Endothelial cell of hepatic sinusoid (primary cell): Measurements from ENCODE around the gene KIFAP3.
"Not testable (repeated sequence)": the region's sequence is repeated elsewhere in the genome, so short reads cannot be mapped to it uniquely, and the experiment has no call there.

ENCODE experiments used
- in situ Hi-C: cut with HindIII; loops from 2 replicates; pipeline ENCODE4 v1.10.0; 2017; ENCODE audit warnings: low sequenced_read_pairs

KIFAP3 gene

GRCh38 chr1:169928438-169929209 is 145.9 kb downstream of the KIFAP3 start:
- in situ Hi-C loops: no loop called here

DNA sequence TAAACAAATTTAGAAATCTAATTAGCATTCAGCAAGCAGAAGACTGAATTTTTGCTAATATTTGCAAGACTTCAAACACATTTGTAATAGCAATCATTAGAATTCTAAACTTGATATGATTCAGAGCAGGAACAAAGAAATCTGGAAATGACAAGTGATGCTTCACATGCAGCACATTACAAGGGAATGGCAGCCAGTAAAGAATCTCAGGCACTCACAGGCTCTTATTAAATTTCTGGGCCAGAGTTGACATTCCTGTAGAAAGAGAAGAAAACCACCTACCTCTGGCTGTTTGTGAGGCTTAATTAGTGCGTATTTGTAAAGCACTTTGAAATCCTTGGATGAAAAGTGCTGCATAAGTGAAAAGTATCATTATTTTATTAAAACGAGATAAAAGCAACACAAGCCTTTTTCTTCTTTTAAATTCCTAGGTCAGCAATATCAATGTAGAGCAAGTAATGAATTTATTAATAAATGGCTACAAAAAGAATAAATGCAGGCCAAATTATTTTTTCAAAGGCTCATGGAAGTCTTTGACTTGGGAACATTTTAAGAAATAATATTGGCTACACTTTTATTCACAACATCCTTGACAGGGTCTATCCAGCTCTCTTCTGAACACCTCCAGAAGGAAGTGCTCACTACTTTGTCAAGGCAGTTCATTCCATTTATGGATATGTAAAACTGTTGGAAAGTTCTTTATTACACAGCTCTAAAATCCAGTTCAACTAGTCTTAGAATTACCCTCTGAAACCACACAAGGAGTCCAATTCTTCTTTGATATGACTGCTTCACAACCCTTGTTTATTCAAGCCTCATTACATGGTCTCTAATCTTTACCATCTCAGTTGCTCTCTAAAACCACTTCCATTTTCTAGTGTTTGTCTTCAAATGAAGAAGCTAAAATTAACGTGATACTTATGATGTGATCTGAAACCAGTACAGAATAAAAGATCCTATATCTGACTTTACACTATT is 148.7 kb downstream of the KIFAP3 start:
- in situ Hi-C loops: no loop called here

DNA sequence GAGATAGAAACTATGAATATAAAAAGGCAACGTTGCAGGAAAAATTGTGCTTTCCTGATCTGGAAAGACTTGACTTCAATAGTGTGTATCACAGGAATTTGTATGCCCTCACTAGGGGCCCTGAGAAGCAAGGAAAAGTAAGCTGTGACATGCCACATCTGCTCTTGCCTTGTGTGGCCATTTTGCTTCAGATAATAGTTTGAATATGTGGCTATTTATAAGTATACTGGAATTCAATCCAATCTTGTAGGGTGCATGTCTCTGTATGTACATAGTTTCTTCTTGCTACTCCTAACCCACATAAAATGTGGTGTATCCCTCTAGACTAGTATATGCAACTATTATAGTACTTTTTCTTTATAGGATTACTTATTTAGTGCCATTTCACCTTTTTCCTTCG is 149.7 kb downstream of the KIFAP3 start:
- in situ Hi-C loops: no loop called here

- in situ Hi-C loops: no loop called here
Measured at GRCh38 chr1:169924063-169924462, 150.4 kb downstream of the KIFAP3 start.

- in situ Hi-C loops: no loop called here
Measured at GRCh38 chr1:169921080-169921479, 153.4 kb downstream of the KIFAP3 start.

DNA sequence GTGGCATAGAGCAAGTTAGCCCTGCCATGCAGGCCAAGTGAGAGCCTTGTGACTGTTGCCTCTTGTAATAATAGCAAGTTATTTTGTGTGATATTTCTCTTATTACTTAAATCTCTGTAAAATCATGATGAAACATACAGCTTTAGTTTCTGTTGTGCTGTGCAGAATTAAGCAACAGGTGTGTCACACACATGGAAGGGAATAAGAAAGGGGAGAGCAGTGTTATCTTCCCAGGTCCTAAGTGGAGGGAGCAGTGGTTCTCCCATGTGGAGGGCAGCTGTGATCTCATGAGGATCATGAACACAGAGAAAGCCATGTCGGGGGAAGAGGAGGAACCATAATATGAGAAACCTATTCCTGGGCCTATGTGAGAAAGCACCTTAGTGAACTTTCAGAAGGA is 155.6 kb downstream of the KIFAP3 start:
- in situ Hi-C loops: no loop called here

DNA sequence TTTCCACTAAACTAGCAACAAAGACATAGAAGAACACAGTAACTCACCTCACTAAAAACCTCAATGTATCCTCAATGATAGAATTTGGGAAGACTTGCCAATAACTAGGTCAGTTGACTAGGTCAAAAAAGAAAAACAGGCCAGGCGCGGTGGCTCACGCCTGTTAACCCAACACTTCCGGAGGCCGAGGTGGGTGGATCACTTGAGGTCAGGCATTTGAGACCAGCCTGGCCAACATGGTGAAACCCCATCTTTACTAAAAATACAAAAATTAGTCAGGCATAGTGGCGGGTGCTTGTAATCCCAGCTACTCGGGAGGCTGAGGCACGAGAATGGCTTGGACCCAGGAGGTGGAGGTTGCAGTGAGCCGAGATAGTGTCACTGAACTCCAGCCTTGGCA is 156.3 kb downstream of the KIFAP3 start:
- in situ Hi-C loops: not testable (repeated sequence)

GRCh38 chr1:169915150-169915549 is 159.3 kb downstream of the KIFAP3 start:
- in situ Hi-C loops: no loop called here

- in situ Hi-C loops: no loop called here
Measured at GRCh38 chr1:169914531-169914930, 160.0 kb downstream of the KIFAP3 start.

DNA sequence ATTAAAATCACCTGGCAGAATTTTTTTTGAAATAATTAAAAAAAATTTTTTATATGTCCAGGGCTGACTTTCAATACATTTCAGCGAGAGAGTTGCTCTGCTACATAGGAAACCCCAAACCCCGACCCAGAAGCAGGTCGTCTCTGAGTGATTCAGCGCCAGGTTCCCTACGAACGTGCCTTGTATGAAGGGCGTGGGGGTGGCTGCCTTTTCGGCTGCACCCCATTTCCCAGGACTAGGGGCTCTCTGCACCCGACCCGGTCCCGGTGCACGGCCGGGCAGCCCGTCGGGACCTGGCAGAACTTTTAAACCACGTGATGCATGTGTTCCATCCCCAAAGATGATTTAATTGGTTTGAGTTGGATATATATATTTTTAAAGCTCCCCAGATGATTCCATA is 165.0 kb downstream of the KIFAP3 start:
- in situ Hi-C loops: no loop called here

DNA sequence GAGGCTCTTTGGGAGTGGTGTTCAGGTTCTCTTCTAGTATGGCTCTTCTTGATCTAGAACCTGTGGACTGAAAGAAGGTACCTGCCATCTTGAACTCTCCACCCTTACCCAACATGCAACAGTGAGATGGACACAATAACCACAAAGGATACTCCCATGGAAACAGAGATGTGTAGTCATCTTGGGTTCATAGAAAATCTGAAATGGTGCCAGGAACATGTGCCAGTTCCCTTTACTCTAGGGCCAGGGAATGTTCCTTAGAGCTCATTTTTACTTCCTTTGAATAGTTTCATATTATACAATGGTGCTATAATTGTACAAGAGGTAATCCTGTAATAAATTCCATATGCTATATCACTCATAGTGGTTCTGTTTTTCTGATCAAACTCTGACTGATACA is 167.6 kb downstream of the KIFAP3 start:
- in situ Hi-C loops: no loop called here

DNA sequence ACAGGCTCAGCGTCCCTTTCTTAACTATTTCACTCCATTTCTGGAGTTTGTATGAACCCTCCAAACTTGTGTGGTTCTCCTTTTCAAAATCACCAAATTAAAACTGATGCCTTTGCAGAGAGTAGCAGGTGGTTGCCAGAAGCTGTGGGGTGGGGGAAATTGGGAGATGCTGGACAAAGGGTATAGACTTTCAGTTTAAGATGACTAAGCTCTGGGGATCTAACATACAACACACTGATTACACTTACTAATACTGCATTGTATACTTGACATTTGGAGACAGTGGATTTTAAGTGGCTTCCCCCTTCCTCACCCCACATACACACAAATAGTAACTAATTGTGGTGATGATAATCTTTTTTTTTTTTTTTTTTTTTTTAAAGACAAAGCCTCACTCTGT is 169.7 kb downstream of the KIFAP3 start:
- in situ Hi-C loops: no loop called here

- in situ Hi-C loops: no loop called here
Measured at GRCh38 chr1:169902751-169903150, 171.7 kb downstream of the KIFAP3 start.

- in situ Hi-C loops: no loop called here
Measured at GRCh38 chr1:169901115-169901514, 173.4 kb downstream of the KIFAP3 start.

- in situ Hi-C loops: no loop called here
Measured at GRCh38 chr1:169900571-169900970, 173.9 kb downstream of the KIFAP3 start.

DNA sequence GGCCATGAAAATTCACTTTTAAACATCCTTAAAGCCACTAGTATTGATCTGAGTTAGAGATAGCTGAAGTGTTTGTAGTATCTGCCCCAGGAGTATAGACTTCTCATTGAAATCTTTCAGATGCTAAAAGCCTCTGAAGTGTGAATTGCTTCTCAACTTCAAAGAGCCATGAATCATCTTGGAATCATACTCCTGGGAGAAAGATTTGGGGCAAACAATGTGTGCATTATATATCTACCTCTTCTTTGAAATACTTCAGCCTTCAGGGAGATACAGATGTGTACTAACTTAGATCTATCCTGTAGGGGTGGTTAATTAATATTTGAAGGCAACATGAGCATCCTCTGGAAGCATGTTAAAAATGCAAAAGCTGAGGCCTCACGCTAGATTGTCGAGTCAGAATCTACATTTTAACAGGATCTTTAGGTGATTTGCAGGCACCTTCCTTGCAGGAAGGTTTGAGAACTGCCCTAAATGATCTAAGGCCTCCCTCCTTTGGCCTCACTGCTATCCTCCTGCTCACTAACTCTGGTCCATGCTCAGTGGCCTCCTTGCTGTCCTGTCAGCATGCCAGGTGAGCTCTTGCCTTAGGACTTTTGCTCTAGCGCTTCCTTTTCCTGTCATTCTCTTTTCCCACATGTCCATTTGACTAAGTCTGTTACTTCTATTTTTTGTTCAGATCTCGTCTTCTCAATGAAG is 174.8 kb downstream of the KIFAP3 start:
- in situ Hi-C loops: no loop called here

DNA sequence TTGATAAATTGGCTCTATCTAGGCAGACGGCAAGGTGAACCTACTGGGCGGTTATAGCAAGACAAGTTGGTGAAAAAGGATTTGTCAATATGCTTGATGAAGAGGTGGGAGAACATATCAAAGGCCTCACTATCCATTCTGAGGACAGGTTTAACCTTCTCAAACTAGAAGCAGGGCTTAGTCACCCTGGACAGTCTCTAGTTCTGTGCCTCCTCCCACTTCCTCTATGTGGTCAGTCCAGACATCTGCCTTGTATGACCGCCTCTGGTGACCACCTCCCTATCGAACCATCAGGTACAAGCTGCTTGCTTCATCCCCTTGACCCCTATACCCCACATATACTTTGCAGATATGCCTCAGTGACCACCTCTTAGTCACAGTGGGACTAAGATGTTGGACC is 178.5 kb downstream of the KIFAP3 start:
- in situ Hi-C loops: no loop called here

GRCh38 chr1:169894424-169895145 is 179.9 kb downstream of the KIFAP3 start:
- in situ Hi-C loops: no loop called here

DNA sequence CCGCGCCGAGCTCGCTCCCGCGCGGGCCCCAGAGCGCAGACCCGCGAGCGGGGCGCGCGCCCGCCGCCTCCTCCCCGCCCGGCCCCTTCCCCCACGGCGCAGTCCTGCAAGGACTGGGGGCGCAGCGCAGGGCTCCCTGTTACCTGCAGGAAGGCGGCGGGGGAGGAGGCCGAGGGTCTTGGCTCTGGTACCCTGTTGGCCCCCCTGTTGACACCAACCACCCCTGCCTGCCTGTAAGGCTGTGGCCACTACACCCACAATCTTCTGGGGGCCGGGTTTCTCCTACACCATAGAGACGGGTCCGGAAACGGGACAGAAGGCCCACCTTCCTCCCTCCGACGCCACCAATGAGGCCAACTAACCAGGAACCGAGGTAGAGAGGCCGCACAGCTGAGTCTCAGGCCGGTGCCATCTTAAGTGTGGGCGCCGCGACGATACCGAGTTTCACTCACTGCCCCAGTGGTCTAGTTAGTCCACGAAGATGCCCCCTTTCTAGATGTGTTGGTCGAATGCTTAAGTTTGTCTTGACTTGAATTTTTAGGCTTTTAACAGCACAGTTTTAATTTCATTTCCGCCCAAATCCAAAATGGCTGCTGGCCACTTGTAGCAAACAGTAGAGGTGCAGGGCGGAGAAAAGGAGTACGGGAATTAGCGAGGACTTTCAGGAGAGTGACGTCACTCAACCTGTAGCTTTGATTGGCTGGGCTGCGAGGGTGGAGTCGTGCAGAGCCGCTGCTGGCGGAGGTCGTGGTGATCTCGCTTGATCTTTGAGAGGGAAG is 180.7 kb downstream of the KIFAP3 start, which contains the start of gene SCYL3:
Gene SCYL3 (minus strand): TSS at position 252 of the 779 bp plus-strand sequence. CDS start 5,056 bp downstream, outside the sequence.
- in situ Hi-C loops: no loop called here
